HepG2 (cell line): ENCODE results near the gene DHRS13. TPM values are rescaled to one million over a fixed set of nuclear protein-coding genes. Genes with fewer than 3 reads are reported as not detected.
A peak's percentile ranks its signal among the peaks of the same experiment; 100 is the strongest.

Source experiments
- GATAD2A ChIP-seq: IDR thresholded peaks from 2 replicates; pipeline ENCODE4 v1.6.1; 2016
- KDM4B ChIP-seq: sonication (generic); formaldehyde crosslinking; IDR thresholded peaks from 2 replicates; pipeline ENCODE4 v1.4.0; 2020; ENCODE audit warnings: missing genetic modification reagents
- KDM5B ChIP-seq: sonication (generic); formaldehyde crosslinking; IDR thresholded peaks from 2 replicates; pipeline ENCODE4 v1.4.0; 2020; ENCODE audit warnings: missing genetic modification reagents, mild to moderate bottlenecking, borderline replicate concordance
- NFAT5 ChIP-seq: sonication (generic); formaldehyde crosslinking; IDR thresholded peaks from 2 replicates; pipeline ENCODE4 v1.4.0; 2020; ENCODE audit warnings: missing genetic modification reagents
- NFIB ChIP-seq: sonication (generic); formaldehyde crosslinking; IDR thresholded peaks from 2 replicates; pipeline ENCODE4 v1.9.0; 2021; ENCODE audit warnings: missing genetic modification reagents, mild to moderate bottlenecking, borderline replicate concordance
- PHF5A ChIP-seq: IDR thresholded peaks from one replicate; pipeline ENCODE4 v1.6.1; 2018; ENCODE audit warnings: low read depth, missing genetic modification reagents; ENCODE audit not compliant: unreplicated experiment
- RFX3 ChIP-seq: IDR thresholded peaks from 2 replicates; pipeline ENCODE4 v1.6.1; 2016; ENCODE audit warnings: missing biosample characterization, missing genetic modification reagents
- YEATS4 ChIP-seq: sonication (generic); formaldehyde crosslinking; IDR thresholded peaks from 2 replicates; pipeline ENCODE4 v1.4.0; 2020; ENCODE audit warnings: missing genetic modification reagents, borderline replicate concordance
- ZNF136 ChIP-seq: sonication (generic); formaldehyde crosslinking; IDR thresholded peaks from 2 replicates; pipeline ENCODE4 v1.8.1; 2022; ENCODE audit warnings: low read depth, mild to moderate bottlenecking, moderate library complexity, missing genetic modification reagents
- ZNF34 ChIP-seq: sonication (generic); formaldehyde crosslinking; IDR thresholded peaks from 2 replicates; pipeline ENCODE4 v1.4.0; 2020; ENCODE audit warnings: mild to moderate bottlenecking, missing genetic modification reagents, borderline replicate concordance
- ZNF550 ChIP-seq: sonication (generic); formaldehyde crosslinking; IDR thresholded peaks from 2 replicates; pipeline ENCODE4 v1.4.0; 2020; ENCODE audit warnings: mild to moderate bottlenecking, missing genetic modification reagents, borderline replicate concordance
- ZNF670 ChIP-seq: sonication (generic); formaldehyde crosslinking; IDR thresholded peaks from 2 replicates; pipeline ENCODE4 v1.8.0; 2022; ENCODE audit warnings: mild to moderate bottlenecking, missing genetic modification reagents, borderline replicate concordance
- ZNF710 ChIP-seq: sonication (generic); formaldehyde crosslinking; IDR thresholded peaks from 2 replicates; pipeline ENCODE4 v1.5.0; 2020; ENCODE audit warnings: mild to moderate bottlenecking, missing genetic modification reagents, borderline replicate concordance
- ZNF713 ChIP-seq: sonication (generic); formaldehyde crosslinking; IDR thresholded peaks from 2 replicates; pipeline ENCODE4 v1.4.0; 2020; ENCODE audit warnings: mild to moderate bottlenecking, missing genetic modification reagents
- polyA plus RNA-seq, 8 experiments: library from polyadenylated mRNA; depleted of rRNA in 3 of 8; stranded (reverse) in 7 of 8; unstranded in 1 of 8; fragments of >200 nt; fragmentation: Illumina TruSeq in 4 of 8; extraction: Trizol in 4 of 8; gene quantifications; 2 replicates each; pipeline versions ENCODE4 v1.2.1 to v1.2.3, GENCODE V29; 2011 to 2016; ENCODE audit warnings: low read depth in 4 of 8, missing spikeins in 1 of 8, mixed read lengths in 1 of 8; ENCODE audit not compliant: insufficient read depth in 1 of 8
- total RNA-seq, 5 experiments: library from RNA; depleted of rRNA; stranded (reverse); fragments of >200 nt; fragmentation: Illumina TruSeq; extraction: Trizol; gene quantifications; 2 replicates each; pipeline ENCODE4 v1.2.3, GENCODE V29; 2016; ENCODE audit warnings: low read depth in 1 of 5
- TF ChIP-seq, protein P1 (sequence below): sonication (generic); formaldehyde crosslinking; IDR thresholded peaks from 2 replicates; pipeline ENCODE4 v1.4.0; 2020; ENCODE audit warnings: missing genetic modification reagents

DHRS13 gene
- total and polyA plus RNA-seq, 2 of the 13 experiments (the other 11 are each of a cell fraction or from before 2014, with no cell fraction given): 11.8 to 12.6 TPM

- TF ChIP-seq PHF5A (CRISPR knock-in tag) (no peak), ZNF670 (CRISPR knock-in tag) (no peak), NFAT5 (CRISPR knock-in tag) (peak; percentile 53; the same call in 1 of the 2 replicates), ZNF34 (CRISPR knock-in tag) (no peak), ZNF550 (CRISPR knock-in tag) (no peak), ZNF710 (CRISPR knock-in tag) (no peak), RFX3 (CRISPR knock-in tag) (no peak), ZNF713 (CRISPR knock-in tag) (0 out of 2 replicates have a peak, but pooled peaks have one; percentile 35), KDM5B (CRISPR knock-in tag) (peak; percentile 86; the same call in 1 of the 2 replicates), YEATS4 (peak; percentile 82; the same call in 1 of the 2 replicates), NFIB (CRISPR knock-in tag) (no peak), ZNF136 (CRISPR knock-in tag) (no peak), KDM4B (CRISPR knock-in tag) (no peak), GATAD2A (CRISPR knock-in tag) (no peak)
- TF ChIP-seq, protein P1, sequence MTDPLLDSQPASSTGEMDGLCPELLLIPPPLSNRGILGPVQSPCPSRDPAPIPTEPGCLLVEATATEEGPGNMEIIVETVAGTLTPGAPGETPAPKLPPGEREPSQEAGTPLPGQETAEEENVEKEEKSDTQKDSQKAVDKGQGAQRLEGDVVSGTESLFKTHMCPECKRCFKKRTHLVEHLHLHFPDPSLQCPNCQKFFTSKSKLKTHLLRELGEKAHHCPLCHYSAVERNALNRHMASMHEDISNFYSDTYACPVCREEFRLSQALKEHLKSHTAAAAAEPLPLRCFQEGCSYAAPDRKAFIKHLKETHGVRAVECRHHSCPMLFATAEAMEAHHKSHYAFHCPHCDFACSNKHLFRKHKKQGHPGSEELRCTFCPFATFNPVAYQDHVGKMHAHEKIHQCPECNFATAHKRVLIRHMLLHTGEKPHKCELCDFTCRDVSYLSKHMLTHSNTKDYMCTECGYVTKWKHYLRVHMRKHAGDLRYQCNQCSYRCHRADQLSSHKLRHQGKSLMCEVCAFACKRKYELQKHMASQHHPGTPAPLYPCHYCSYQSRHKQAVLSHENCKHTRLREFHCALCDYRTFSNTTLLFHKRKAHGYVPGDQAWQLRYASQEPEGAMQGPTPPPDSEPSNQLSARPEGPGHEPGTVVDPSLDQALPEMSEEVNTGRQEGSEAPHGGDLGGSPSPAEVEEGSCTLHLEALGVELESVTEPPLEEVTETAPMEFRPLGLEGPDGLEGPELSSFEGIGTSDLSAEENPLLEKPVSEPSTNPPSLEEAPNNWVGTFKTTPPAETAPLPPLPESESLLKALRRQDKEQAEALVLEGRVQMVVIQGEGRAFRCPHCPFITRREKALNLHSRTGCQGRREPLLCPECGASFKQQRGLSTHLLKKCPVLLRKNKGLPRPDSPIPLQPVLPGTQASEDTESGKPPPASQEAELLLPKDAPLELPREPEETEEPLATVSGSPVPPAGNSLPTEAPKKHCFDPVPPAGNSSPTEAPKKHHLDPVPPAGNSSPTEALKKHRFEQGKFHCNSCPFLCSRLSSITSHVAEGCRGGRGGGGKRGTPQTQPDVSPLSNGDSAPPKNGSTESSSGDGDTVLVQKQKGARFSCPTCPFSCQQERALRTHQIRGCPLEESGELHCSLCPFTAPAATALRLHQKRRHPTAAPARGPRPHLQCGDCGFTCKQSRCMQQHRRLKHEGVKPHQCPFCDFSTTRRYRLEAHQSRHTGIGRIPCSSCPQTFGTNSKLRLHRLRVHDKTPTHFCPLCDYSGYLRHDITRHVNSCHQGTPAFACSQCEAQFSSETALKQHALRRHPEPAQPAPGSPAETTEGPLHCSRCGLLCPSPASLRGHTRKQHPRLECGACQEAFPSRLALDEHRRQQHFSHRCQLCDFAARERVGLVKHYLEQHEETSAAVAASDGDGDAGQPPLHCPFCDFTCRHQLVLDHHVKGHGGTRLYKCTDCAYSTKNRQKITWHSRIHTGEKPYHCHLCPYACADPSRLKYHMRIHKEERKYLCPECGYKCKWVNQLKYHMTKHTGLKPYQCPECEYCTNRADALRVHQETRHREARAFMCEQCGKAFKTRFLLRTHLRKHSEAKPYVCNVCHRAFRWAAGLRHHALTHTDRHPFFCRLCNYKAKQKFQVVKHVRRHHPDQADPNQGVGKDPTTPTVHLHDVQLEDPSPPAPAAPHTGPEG (CRISPR knock-in tag): peak; percentile 78
These were observed 48.2 kb downstream of the DHRS13 start, which contains the start of gene ERAL1 (continued) for GRCh38 chr17:28854457-28855335.
